ENCODE data around the gene EIF4A3. TPM values are rescaled to one million over a fixed set of nuclear protein-coding genes. Genes with fewer than 3 reads are reported as not detected.

EIF4A3 gene
- polyA plus RNA-seq, 2 of the 4 experiments (the other 2 are of a cell fraction), result 181 to 189 TPM

- FAIRE-seq, result no peak
- ChIA-PET CTCF (interaction anchor here (0.8 to 8.0 kb wide), 2 partner anchors 9 to 12 kb away, joined by 4 to 63 read pairs; no protein-coding TSS in a partner anchor), POLR2A (no interaction called here)
- WGBS (ENCODE audit: missing lambda C conversion rate), result 78% methylated on average over 33 of the region's 37 CpGs
- DNase-seq (ENCODE audit: low read depth in 1 of 2, low spot score in 1 of 2), result no peak
- Histone ChIP-seq H3K27ac (no peak overlapping the region), H3K4me2 (no peak overlapping the region), H3K9me3 (no peaks in the 10 kb centered on the region), H3K4me3 (no peak overlapping the region), H3K4me1 (no peaks in the 10 kb centered on the region)
- peak in 1 of 2 experiments; percentile 19; a peak in 3 of 6 replicates for ATAC-seq
- TF ChIP-seq EP300 (IDR thresholded peaks at IDR 0.05), result no peak
Measured at GRCh38 chr17:80095038-80095843, 51.7 kb downstream of the EIF4A3 start.

- no peak for FAIRE-seq
- 75% methylated on average over 8 of the region's 8 CpGs for WGBS (ENCODE audit: missing lambda C conversion rate)
Measured at GRCh38 chr17:80092959-80093358, 54.0 kb downstream of the EIF4A3 start.

More at GRCh38 chr17:80092959-80093358, 54.0 kb downstream of the EIF4A3 start:
- Histone ChIP-seq H3K4me3 (no peak overlapping the region), H3K4me2 (no peak overlapping the region), H3K9me3 (no peaks in the 10 kb centered on the region), H3K27ac (no peak overlapping the region), H3K4me1 (no peaks in the 10 kb centered on the region)
- POLR2A ChIA-PET, result no interaction called here
- CTCF ChIA-PET, result interaction anchor here (1.0 to 15.4 kb wide), 6 partner anchors 8 to 159 kb away, joined by 3 to 176 read pairs (median 6); partner anchors contain the start of gene GAA
- no peak for DNase-seq (ENCODE audit: low read depth in 1 of 2, low spot score in 1 of 2)
- ATAC-seq, result no peak
- no peak for TF ChIP-seq ZFP36 (IDR thresholded peaks at IDR 0.05; ENCODE audit: borderline replicate concordance, partially characterized antibody)
- TF ChIP-seq CBX2 (IDR thresholded peaks at IDR 0.05; ENCODE audit: borderline replicate concordance, low read depth), result no peak
- TF ChIP-seq HMGXB4 (CRISPR knock-in tag; IDR thresholded peaks at IDR 0.05; ENCODE audit: borderline replicate concordance), result no peak
- no peak for TF ChIP-seq BCL3 (IDR thresholded peaks at IDR 0.05)
- TF ChIP-seq USF2 (IDR thresholded peaks at IDR 0.05), result no peak
- TF ChIP-seq ESRRA (IDR thresholded peaks at IDR 0.05; ENCODE audit: borderline replicate concordance, low read length), result no peak
- TF ChIP-seq MYC (IDR thresholded peaks at IDR 0.05; ENCODE audit: borderline replicate concordance, low read length), result no peak
- no peak for TF ChIP-seq CHD4 (IDR thresholded peaks at IDR 0.05; ENCODE audit: borderline replicate concordance)
- no peak for TF ChIP-seq KDM1A (IDR thresholded peaks at IDR 0.05; ENCODE audit: low read depth)
- no peak for TF ChIP-seq HOXB5 (CRISPR knock-in tag; IDR thresholded peaks at IDR 0.05)
- no peak for TF ChIP-seq MAZ (IDR thresholded peaks at IDR 0.05; ENCODE audit: borderline replicate concordance, low read depth, low read length)
- no peak for TF ChIP-seq RNF2 (IDR thresholded peaks at IDR 0.05; ENCODE audit: borderline replicate concordance, low read depth)
- TF ChIP-seq ZC3H11A (IDR thresholded peaks at IDR 0.05), result no peak
- TF ChIP-seq REST (IDR thresholded peaks at IDR 0.05), result no peak
- no peak for TF ChIP-seq RARB (CRISPR knock-in tag; IDR thresholded peaks at IDR 0.05)
- TF ChIP-seq MAFK (IDR thresholded peaks at IDR 0.05; ENCODE audit: partially characterized antibody), result no peak
- no peak for TF ChIP-seq E2F6 (IDR thresholded peaks at IDR 0.05; ENCODE audit: borderline replicate concordance, low read depth)
- no peak for TF ChIP-seq POLR2A (IDR thresholded peaks at IDR 0.05; ENCODE audit: low read length)
